ENCODE results near the gene ZNF484. TPM values are rescaled to one million over a fixed set of nuclear protein-coding genes. Genes with fewer than 3 reads are reported as not detected.
A peak's percentile ranks its signal among the peaks of the same experiment; 100 is the strongest.
"Not testable (repeated sequence)": the region's sequence is repeated elsewhere in the genome, so short reads cannot be mapped to it uniquely, and the experiment has no call there.

ZNF484 gene
- total and polyA plus RNA-seq, 12 donors, result 1.7 to 21.4 (median 8.4) TPM

GRCh38 chr9:92820964-92821363 is 56.9 kb downstream of the ZNF484 start:
- no peak overlapping the region for H3K27ac ChIP-seq
- no peak for DNase-seq
- TF ChIP-seq, protein P1, sequence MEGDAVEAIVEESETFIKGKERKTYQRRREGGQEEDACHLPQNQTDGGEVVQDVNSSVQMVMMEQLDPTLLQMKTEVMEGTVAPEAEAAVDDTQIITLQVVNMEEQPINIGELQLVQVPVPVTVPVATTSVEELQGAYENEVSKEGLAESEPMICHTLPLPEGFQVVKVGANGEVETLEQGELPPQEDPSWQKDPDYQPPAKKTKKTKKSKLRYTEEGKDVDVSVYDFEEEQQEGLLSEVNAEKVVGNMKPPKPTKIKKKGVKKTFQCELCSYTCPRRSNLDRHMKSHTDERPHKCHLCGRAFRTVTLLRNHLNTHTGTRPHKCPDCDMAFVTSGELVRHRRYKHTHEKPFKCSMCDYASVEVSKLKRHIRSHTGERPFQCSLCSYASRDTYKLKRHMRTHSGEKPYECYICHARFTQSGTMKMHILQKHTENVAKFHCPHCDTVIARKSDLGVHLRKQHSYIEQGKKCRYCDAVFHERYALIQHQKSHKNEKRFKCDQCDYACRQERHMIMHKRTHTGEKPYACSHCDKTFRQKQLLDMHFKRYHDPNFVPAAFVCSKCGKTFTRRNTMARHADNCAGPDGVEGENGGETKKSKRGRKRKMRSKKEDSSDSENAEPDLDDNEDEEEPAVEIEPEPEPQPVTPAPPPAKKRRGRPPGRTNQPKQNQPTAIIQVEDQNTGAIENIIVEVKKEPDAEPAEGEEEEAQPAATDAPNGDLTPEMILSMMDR (IDR thresholded peaks at IDR 0.05), result no peak
- TF ChIP-seq POLR2A (IDR thresholded peaks at IDR 0.05), result no peak
- peaks cover 22% of the 10 kb centered on the region for H3K27me3 ChIP-seq
- 57 to 70% (median 62%) methylated on average over 3 of the region's 3 CpGs for WGBS, 4 donors
- intact Hi-C loops (cut with DNase I), result no loop called here
- H3K9me3 ChIP-seq (replicated peaks in 1 of 3), result no peaks in the 10 kb centered on the region
- no peak overlapping the region for H3K4me3 ChIP-seq
- H3K36me3 ChIP-seq (replicated peaks in 1 of 2), result no peaks in the 10 kb centered on the region
- no peaks in the 10 kb centered on the region for H3K4me1 ChIP-seq (replicated peaks in 1 of 2)

DNA sequence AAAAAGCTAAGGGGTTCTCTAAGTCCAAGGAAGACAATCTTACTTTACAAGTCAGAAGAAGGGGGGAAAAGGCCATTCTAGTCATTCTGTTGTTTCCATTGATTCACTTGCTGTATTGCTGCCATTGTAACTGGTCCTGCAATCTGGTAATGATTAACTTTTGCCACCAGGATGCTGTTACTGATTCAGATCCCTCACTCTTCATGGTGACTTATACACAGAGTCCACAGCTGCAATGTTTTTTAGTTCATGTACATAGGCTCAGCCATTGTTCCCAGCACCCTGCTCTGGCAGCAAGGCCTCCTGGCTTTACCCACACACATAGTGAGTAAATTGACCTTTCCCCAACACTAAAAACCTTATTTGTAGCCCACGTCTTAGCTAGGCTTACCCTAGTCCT is 57.9 kb downstream of the ZNF484 start:
- H3K4me3 ChIP-seq; H3K4me1 ChIP-seq (replicated peaks in 1 of 2); H3K27ac ChIP-seq; intact Hi-C loops (cut with DNase I); DNase-seq; H3K36me3 ChIP-seq (replicated peaks in 1 of 2); H3K9me3 ChIP-seq (replicated peaks in 1 of 3): not testable (repeated sequence)
- peaks cover 22% of the 10 kb centered on the region for H3K27me3 ChIP-seq
- WGBS, 4 donors, result 50 to 83% (median 67%) methylated on average over 1 of the region's 1 CpG

GRCh38 chr9:92809629-92810326 is 68.1 kb downstream of the ZNF484 start:
- H3K27ac ChIP-seq; H3K36me3 ChIP-seq (replicated peaks in 1 of 2); H3K4me3 ChIP-seq; intact Hi-C loops (cut with DNase I); H3K9me3 ChIP-seq (replicated peaks in 1 of 3); DNase-seq: not testable (repeated sequence)
- Histone ChIP-seq H3K27me3 (peaks cover 79% of the 10 kb centered on the region), H3K4me1 (replicated peaks in 1 of 2) (peaks cover 17 to 26% of the 10 kb centered on the region in 2 donors)
- WGBS, 4 donors, result 8 to 27% (median 15%) methylated on average over 10 to 34 of the region's 34 CpGs

DNA sequence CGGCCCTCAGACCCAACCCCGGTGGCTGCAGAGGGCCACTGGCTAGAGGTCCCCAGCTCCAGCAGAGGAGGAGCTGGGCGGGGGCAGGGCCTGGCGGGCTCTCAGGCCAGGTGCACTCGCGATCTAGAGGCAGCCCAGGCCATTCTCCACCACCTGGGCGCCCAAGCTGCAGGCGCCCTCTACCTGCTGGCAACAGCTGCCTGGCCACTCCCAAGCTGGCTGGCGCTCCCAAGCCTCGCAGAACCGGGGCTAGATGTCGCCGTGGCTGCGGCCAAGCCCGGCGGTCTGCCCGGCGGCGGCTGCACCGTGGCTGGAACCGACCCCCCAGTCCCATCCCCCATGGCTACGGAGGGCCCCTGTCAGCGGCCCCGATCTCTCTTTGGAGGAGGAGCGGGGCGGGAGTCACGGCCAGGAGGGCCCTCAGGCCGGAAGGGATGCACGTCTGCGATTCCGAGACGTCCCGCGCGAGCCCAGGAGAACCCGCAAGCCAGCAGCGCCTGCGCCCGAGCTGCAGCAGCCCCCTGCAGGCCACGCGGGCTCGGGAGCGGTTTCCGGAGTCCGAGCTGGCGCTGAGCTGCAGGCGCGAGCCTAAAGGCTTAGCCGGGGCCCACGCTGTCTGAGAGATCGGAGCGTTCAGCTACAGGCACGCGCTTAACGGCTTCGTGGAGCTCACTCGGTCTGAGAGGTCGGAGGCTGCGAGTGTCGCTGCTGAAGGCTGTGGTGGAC is 68.9 kb downstream of the ZNF484 start:
- intact Hi-C loops (cut with DNase I), result no loop called here
- peaks cover 79% of the 10 kb centered on the region for H3K27me3 ChIP-seq
- no peaks in the 10 kb centered on the region for H3K36me3 ChIP-seq (replicated peaks in 1 of 2)
- TF ChIP-seq POLR2A (IDR thresholded peaks at IDR 0.05), result no peak
- TF ChIP-seq, protein P1 (IDR thresholded peaks at IDR 0.05), result peak in 4 of 6 experiments; percentile 13 to 42 (median 26)
- H3K4me1 ChIP-seq (replicated peaks in 1 of 2), result peaks cover 17 to 26% of the 10 kb centered on the region in 2 donors
- H3K9me3 ChIP-seq (replicated peaks in 1 of 3), result peaks cover 0 to 4% (median 0%) of the 10 kb centered on the region in 3 donors
- peak overlapping the region in 1 of 4 donors; percentile 16 for H3K4me3 ChIP-seq
- DNase-seq, result peak; percentile 53 to 76 (median 73)
- no peak overlapping the region for H3K27ac ChIP-seq
- WGBS, 4 donors, result 0 to 10% (median 2%) methylated on average over 4 to 60 of the region's 60 CpGs
